Endodermal cell (in vitro differentiated cells): ENCODE measurements around the gene MAVS. TPM values are rescaled to one million over a fixed set of nuclear protein-coding genes. Genes with fewer than 3 reads are reported as not detected.

ENCODE experiments used
- DNase-seq: peaks from one replicate; pipeline ENCODE4 v3.0.0-alpha.2; 2017
- H3K27ac ChIP-seq: 2 replicates; pipeline ENCODE4 v1.5.1; 2013; ENCODE audit warnings: mild to moderate bottlenecking, low read depth, low read length, moderate library complexity
- H3K27me3 ChIP-seq: 2 replicates; pipeline ENCODE4 v1.6.1; 2013; ENCODE audit warnings: mild to moderate bottlenecking, low read length, moderate library complexity; ENCODE audit not compliant: insufficient read depth, control insufficient read depth, poor library complexity, severe bottlenecking
- H3K36me3 ChIP-seq: 2 replicates; pipeline ENCODE4 v1.7.0; 2013; ENCODE audit warnings: mild to moderate bottlenecking, low read length, moderate library complexity; ENCODE audit not compliant: control insufficient read depth, insufficient read depth
- H3K4me1 ChIP-seq: one replicate; pipeline ENCODE4 v1.7.0; 2013; ENCODE audit warnings: low read length; ENCODE audit not compliant: control insufficient read depth, insufficient read depth
- H3K4me3 ChIP-seq: 2 replicates; pipeline ENCODE4 v1.5.1; 2013; ENCODE audit warnings: mild to moderate bottlenecking, low read length, moderate library complexity
- H3K9ac ChIP-seq: 2 replicates; pipeline ENCODE4 v1.6.1; 2013; ENCODE audit warnings: mild to moderate bottlenecking, low read length, moderate library complexity; ENCODE audit not compliant: poor library complexity, severe bottlenecking; ENCODE audit errors: extremely low read depth
- H3K9me3 ChIP-seq: 2 replicates; pipeline ENCODE4 v1.6.1; 2013; ENCODE audit warnings: mild to moderate bottlenecking, low read length, moderate library complexity; ENCODE audit not compliant: control insufficient read depth
- H3K27ac Mint-ChIP-seq: 2 replicates; pipeline ENCODE4 v1.8.0; 2020; ENCODE audit warnings: mixed read lengths
- H3K27me3 Mint-ChIP-seq: 2 replicates; pipeline ENCODE4 v1.8.0; 2021; ENCODE audit warnings: mild to moderate bottlenecking, mixed read lengths; ENCODE audit not compliant: insufficient read depth
- H3K36me3 Mint-ChIP-seq: 2 replicates; pipeline ENCODE4 v1.8.0; 2020; ENCODE audit warnings: low read depth, mixed read lengths
- H3K4me1 Mint-ChIP-seq: 2 replicates; pipeline ENCODE4 v1.8.0; 2020; ENCODE audit warnings: mixed read lengths
- H3K4me3 Mint-ChIP-seq: 2 replicates; pipeline ENCODE4 v1.8.0; 2020; ENCODE audit warnings: mild to moderate bottlenecking, moderate library complexity, mixed read lengths
- H3K9me3 Mint-ChIP-seq: 2 replicates; pipeline ENCODE4 v1.8.0; 2020; ENCODE audit warnings: mild to moderate bottlenecking, mixed read lengths
- CTCF ChIP-seq: fragments of 200-600 bp; sonication (generic); conservative IDR thresholded peaks from 2 replicates; pipeline ENCODE4 v1.5.0; 2021; ENCODE audit warnings: antibody characterized with exemption, mild to moderate bottlenecking
- whole genome bisulfite sequencing, 2 experiments: methylation state at CpG; one replicate each; pipeline versions ENCODE4 v1.1.5 to v1.1.7; 2013; ENCODE audit warnings: missing lambda C conversion rate in 2 of 2, mixed read lengths in 1 of 2; ENCODE audit not compliant: insufficient coverage in 1 of 2, insufficient read length in 1 of 2; 5-methylcytosine and 5-hydroxymethylcytosine counted together
- total RNA-seq, 2 donors: library from RNA; stranded (reverse); fragmentation: NEBNext Ultra II Directional in 1 of 2; extraction: Animal tissue kit (Norgen Biotek cat#: 25700) in 1 of 2; gene quantifications; 2 replicates in 1 of 2; 3 replicates in 1 of 2; pipeline ENCODE4 v1.2.1, GENCODE V29; 2021

MAVS gene
- total RNA-seq, 2 donors from 2014 or later, result 43.1 to 43.2 TPM

GRCh38 chr20:3847429-3847940, 851 bp downstream of the MAVS start:
- Mint-ChIP-seq H3K27me3 (no peaks in the 10 kb centered on the region), H3K27ac (peak overlapping the region; percentile 87), H3K4me1 (peaks cover 8% of the 10 kb centered on the region), H3K9me3 (no peaks in the 10 kb centered on the region), H3K4me3 (peak overlapping the region; percentile 81), H3K36me3 (peaks cover 11% of the 10 kb centered on the region)
- Histone ChIP-seq H3K4me1 (peaks cover 7% of the 10 kb centered on the region), H3K9me3 (no peaks in the 10 kb centered on the region), H3K27me3 (no peaks in the 10 kb centered on the region), H3K27ac (no peak overlapping the region), H3K9ac (peak overlapping the region; percentile 77), H3K36me3 (no peaks in the 10 kb centered on the region), H3K4me3 (peak overlapping the region; percentile 95)
- 47 to 68% methylated on average over 6 to 8 of the region's 8 CpGs for WGBS, 2 experiments
- DNase-seq, result no peak
- no peak for TF ChIP-seq CTCF

- Mint-ChIP-seq H3K36me3 (peaks cover 13% of the 10 kb centered on the region), H3K9me3 (no peaks in the 10 kb centered on the region), H3K27ac (no peak overlapping the region), H3K4me1 (peaks cover 5% of the 10 kb centered on the region), H3K27me3 (no peaks in the 10 kb centered on the region), H3K4me3 (peak overlapping the region; percentile 81)
- H3K36me3 ChIP-seq, result no peaks in the 10 kb centered on the region
- peaks cover 4% of the 10 kb centered on the region for H3K4me1 ChIP-seq
- H3K9me3 ChIP-seq, result no peaks in the 10 kb centered on the region
- H3K27ac ChIP-seq, result no peak overlapping the region
- no peaks in the 10 kb centered on the region for H3K27me3 ChIP-seq
- H3K9ac ChIP-seq, result no peak overlapping the region
- 83 to 100% methylated on average over 1 of the region's 1 CpG for WGBS, 2 experiments
- no peak for DNase-seq
- no peak for TF ChIP-seq CTCF
- H3K4me3 ChIP-seq, result no peak overlapping the region
Observed at GRCh38 chr20:3848565-3848964, 1.9 kb downstream of the MAVS start.

- H3K27ac Mint-ChIP-seq, result no peak overlapping the region
- no peak overlapping the region for H3K27ac ChIP-seq
- DNase-seq, result no peak
Observed at GRCh38 chr20:3854462-3854871, 7.8 kb downstream of the MAVS start.

More at GRCh38 chr20:3854462-3854871, 7.8 kb downstream of the MAVS start:
- peaks cover 48% of the 10 kb centered on the region for H3K36me3 Mint-ChIP-seq
- no peak overlapping the region for H3K9ac ChIP-seq
- TF ChIP-seq CTCF, result no peak
- no peaks in the 10 kb centered on the region for H3K9me3 Mint-ChIP-seq
- no peak overlapping the region for H3K4me3 Mint-ChIP-seq
- H3K27me3 ChIP-seq, result no peaks in the 10 kb centered on the region
- 93 to 96% methylated on average over 3 to 4 of the region's 4 CpGs for WGBS, 2 experiments
- no peaks in the 10 kb centered on the region for H3K9me3 ChIP-seq
- H3K4me3 ChIP-seq, result no peak overlapping the region
- H3K4me1 ChIP-seq, result no peaks in the 10 kb centered on the region
- H3K4me1 Mint-ChIP-seq, result no peaks in the 10 kb centered on the region
- peaks cover 26% of the 10 kb centered on the region for H3K36me3 ChIP-seq
- H3K27me3 Mint-ChIP-seq, result no peaks in the 10 kb centered on the region
